ENCODE measurements around the gene RAB8A.

GRCh38 chr19:16098416-16098768 lies 13.3 kb upstream of the RAB8A start:
- TF ChIP-seq, protein P1, sequence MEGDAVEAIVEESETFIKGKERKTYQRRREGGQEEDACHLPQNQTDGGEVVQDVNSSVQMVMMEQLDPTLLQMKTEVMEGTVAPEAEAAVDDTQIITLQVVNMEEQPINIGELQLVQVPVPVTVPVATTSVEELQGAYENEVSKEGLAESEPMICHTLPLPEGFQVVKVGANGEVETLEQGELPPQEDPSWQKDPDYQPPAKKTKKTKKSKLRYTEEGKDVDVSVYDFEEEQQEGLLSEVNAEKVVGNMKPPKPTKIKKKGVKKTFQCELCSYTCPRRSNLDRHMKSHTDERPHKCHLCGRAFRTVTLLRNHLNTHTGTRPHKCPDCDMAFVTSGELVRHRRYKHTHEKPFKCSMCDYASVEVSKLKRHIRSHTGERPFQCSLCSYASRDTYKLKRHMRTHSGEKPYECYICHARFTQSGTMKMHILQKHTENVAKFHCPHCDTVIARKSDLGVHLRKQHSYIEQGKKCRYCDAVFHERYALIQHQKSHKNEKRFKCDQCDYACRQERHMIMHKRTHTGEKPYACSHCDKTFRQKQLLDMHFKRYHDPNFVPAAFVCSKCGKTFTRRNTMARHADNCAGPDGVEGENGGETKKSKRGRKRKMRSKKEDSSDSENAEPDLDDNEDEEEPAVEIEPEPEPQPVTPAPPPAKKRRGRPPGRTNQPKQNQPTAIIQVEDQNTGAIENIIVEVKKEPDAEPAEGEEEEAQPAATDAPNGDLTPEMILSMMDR (IDR thresholded peaks at IDR 0.05), result no peak
- TF ChIP-seq EP300 (IDR thresholded peaks at IDR 0.05; ENCODE audit: low read depth), result no peak
